T-helper 2 cell treated with Interferon-gamma antibody and Interleukin-4, amounts not matched to agents 5 μg/mL and 100 μg/mL, for 36 hours (primary cell): ENCODE results near the gene LRSAM1.

Experiments used
- DNase-seq: peaks from one replicate; pipeline ENCODE4 v3.0.0; 2021; ENCODE audit warnings: low spot score
- H3K27ac Mint-ChIP-seq: one replicate; pipeline ENCODE4 v1.8.0; 2021; ENCODE audit warnings: mild to moderate bottlenecking, mixed read lengths
- H3K27me3 Mint-ChIP-seq: one replicate; pipeline ENCODE4 v1.8.0; 2021; ENCODE audit warnings: low read depth, mixed read lengths
- H3K36me3 Mint-ChIP-seq: one replicate; pipeline ENCODE4 v1.8.0; 2021; ENCODE audit warnings: low read depth, mixed read lengths
- H3K4me1 Mint-ChIP-seq: one replicate; pipeline ENCODE4 v1.8.0; 2021; ENCODE audit warnings: low read depth, mixed read lengths
- H3K4me3 Mint-ChIP-seq: one replicate; pipeline ENCODE4 v1.8.0; 2022; ENCODE audit warnings: mild to moderate bottlenecking, moderate library complexity, mixed read lengths
- H3K9me3 Mint-ChIP-seq: one replicate; pipeline ENCODE4 v1.8.0; 2021; ENCODE audit warnings: mixed read lengths

LRSAM1 gene

DNA sequence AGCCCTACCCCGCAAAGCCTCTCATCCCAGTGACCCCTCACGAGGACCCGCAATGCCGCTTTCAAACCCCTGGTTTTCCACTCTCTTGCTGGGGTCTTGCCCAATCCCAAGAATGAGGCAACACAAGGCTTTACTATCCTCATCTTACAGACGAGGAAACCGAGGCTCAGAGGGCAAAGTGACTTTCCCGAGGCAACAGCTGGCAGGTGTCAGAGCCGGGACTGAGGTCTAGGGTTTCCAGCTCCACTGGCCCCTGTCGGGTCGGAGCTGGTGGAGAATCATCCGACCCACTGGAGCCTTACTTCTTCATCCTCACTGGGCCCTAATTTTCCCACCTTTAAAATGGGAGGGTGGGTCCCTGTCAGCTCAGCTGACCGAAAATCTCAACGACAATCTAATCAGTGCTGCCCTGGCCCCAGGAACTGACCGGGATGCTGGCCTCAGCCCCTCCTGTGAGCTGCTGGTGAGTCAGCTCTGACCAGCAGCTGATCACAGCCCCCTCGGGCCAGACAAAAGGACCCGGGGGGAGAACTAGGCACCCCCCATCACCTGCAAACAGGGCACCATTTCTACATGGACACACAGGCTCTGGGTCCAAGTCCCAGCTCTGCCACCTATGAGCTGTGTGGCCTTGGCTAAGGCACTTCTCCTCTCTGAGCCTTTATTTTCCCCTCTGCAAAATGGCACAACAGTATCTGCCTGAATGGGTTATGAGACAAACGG lies 88.1 kb downstream of the LRSAM1 start:
- no peak for DNase-seq
- H3K4me3 Mint-ChIP-seq, result no peak overlapping the region
- no peak overlapping the region for H3K27ac Mint-ChIP-seq
- no peaks in the 10 kb centered on the region for H3K36me3 Mint-ChIP-seq
- H3K27me3 Mint-ChIP-seq, result no peaks in the 10 kb centered on the region
- H3K9me3 Mint-ChIP-seq, result no peaks in the 10 kb centered on the region
- peaks cover 3% of the 10 kb centered on the region for H3K4me1 Mint-ChIP-seq

DNA sequence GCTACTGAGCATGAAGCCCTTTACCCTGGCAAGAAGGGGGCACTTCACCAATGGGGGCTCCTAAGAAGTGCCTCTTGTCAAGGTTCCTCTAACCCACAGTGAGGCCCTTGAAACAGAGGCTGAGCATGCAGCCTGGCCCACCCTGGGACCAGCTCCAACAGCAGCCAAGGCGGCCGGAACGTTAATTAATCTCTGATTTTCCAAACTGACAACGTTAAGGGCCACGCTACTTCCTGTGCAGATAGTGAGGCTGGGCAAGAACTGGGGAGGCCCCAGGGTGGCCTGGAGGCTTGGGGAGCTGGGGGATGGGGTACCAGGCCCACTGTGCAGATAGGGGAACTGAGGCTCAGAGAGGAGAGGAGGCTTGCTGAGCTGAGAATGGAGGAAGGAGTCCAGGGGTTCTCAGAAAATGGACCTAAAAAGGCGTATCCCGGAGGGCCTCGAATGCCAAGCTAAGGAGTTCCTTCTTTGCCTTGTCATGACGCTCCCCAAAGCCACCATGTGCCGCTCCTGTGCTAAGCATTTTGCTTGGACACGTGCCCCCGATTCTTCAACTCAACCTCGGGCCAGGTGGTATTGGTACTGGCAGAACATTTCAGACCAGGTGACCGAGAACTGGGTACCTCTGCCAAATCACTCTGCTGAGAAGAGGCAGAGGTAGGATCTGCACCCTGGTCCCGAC lies 88.8 kb downstream of the LRSAM1 start:
- Mint-ChIP-seq H3K27me3 (no peaks in the 10 kb centered on the region), H3K4me3 (no peak overlapping the region), H3K36me3 (no peaks in the 10 kb centered on the region), H3K27ac (no peak overlapping the region), H3K4me1 (peaks cover 3% of the 10 kb centered on the region), H3K9me3 (no peaks in the 10 kb centered on the region)
- no peak for DNase-seq

DNA sequence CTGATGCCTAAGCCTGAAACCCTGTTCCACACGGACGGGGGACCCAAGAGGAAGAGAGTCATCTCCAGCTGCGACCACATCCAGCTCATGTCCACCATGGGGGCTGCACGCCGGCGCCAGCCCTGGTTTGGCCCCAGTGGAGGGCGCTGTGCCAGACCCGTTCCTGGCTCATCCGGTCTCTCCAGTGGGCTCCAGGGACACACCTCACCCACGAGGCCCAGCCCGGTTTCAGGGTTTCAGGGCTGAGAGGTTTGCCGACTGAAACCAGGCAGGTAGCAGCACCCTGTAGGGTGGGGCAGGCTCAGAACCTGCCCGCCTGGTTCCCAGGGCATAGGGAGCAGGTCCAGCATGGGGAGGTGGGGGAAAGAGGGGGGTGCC lies 89.3 kb downstream of the LRSAM1 start:
- Mint-ChIP-seq H3K4me3 (no peak overlapping the region), H3K27me3 (no peaks in the 10 kb centered on the region), H3K27ac (no peak overlapping the region), H3K9me3 (no peaks in the 10 kb centered on the region), H3K36me3 (no peaks in the 10 kb centered on the region), H3K4me1 (peaks cover 3% of the 10 kb centered on the region)
- no peak for DNase-seq

DNA sequence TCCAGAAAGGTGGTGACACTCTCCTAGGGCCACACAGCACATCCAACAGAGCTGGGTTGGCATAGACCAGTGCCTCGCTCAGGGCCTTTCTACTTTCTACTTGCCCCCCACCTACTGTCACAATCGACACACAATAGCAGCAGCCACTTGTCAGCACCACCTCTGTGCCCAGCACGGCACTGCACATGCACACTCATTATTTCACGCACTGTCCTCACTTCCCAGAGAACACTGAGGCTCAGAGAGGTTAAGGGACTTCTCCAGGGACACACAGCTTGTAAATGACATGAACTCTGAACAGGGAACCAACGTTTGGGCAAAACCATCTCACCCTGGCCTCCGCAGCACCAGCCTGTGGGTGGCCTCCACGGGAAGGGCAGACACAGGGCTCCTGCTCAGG lies 89.9 kb downstream of the LRSAM1 start:
- DNase-seq, result no peak
- Mint-ChIP-seq H3K36me3 (no peaks in the 10 kb centered on the region), H3K9me3 (no peaks in the 10 kb centered on the region), H3K4me1 (peaks cover 5% of the 10 kb centered on the region), H3K4me3 (no peak overlapping the region), H3K27ac (no peak overlapping the region), H3K27me3 (no peaks in the 10 kb centered on the region)

DNA sequence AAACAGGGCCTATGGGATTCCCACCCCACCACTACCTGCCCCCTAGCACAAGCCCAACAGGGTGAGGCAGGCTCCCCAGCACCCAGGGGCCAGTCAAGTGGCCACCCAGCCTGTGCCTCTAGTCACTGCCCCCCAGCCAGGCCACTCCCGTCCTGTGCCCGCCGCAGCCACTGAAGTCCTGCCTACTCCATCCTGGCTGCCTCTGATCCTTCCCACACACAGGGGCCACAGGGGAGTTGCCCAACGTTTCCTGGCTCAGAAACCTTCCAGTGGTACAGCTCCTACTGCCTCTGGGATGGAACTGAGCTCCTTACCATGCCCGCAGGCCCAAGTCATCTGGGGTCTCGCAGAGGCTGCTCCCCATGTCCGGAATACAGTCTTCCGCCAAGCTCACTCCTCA lies 90.6 kb downstream of the LRSAM1 start:
- no peaks in the 10 kb centered on the region for H3K9me3 Mint-ChIP-seq
- peaks cover 5% of the 10 kb centered on the region for H3K4me1 Mint-ChIP-seq
- H3K27ac Mint-ChIP-seq, result no peak overlapping the region
- no peak for DNase-seq
- no peaks in the 10 kb centered on the region for H3K27me3 Mint-ChIP-seq
- H3K4me3 Mint-ChIP-seq, result no peak overlapping the region
- H3K36me3 Mint-ChIP-seq, result no peaks in the 10 kb centered on the region

DNA sequence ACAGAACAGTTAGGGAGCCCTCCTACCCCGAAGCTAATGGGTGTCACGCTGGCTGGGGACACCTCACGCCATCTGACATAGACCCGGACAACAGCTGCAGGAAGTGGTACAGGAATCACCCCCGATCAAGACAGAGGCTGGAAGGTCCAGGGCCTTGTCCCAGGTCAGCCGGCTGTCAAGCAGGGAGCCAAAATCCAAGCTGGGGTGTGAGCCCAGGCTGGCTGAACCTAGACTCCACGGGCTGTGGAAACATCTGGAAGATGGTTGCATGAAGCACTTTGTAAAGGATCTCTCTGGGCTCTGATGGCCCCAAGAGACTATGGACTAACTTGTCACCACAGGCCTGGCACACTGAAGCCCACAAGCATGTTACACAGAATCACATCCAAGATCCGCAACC lies 91.9 kb downstream of the LRSAM1 start:
- Mint-ChIP-seq H3K36me3 (no peaks in the 10 kb centered on the region), H3K4me3 (no peak overlapping the region)

DNA sequence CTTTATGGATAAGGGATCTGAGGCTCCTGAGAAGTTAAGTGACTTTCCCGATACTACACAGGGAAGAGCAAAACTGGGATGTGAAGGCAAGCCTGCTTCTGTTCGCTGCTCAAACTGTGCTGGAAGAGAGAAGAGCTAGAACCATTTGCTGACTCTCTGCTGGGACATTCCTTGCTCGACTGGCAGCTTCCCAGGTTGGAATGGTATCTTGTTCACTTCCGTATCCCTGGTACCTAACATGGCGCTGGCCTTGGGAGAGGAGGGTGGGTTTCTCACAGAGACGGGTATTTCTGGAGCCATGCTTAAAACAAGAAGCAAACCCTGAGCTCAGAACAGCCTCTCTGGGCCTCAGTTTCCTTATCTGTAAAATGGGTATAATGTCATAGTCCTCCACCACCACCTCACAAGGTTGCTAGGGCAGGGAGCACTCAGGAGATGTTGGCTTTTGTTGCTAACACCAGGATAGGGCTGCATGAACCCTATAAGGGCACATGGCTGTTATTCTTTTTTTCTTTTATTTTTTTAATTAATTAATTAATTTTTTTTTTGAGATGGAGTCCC lies 92.7 kb downstream of the LRSAM1 start:
- Mint-ChIP-seq H3K4me1 (peaks cover 7% of the 10 kb centered on the region), H3K36me3 (no peaks in the 10 kb centered on the region), H3K9me3 (no peaks in the 10 kb centered on the region), H3K27me3 (no peaks in the 10 kb centered on the region), H3K4me3 (no peak overlapping the region), H3K27ac (no peak overlapping the region)
- no peak for DNase-seq

More for the DNA sequence above, 91.9 kb downstream of the LRSAM1 start:
- DNase-seq, result no peak
- peaks cover 5% of the 10 kb centered on the region for H3K4me1 Mint-ChIP-seq
- no peaks in the 10 kb centered on the region for H3K9me3 Mint-ChIP-seq
- no peaks in the 10 kb centered on the region for H3K27me3 Mint-ChIP-seq
- no peak overlapping the region for H3K27ac Mint-ChIP-seq

DNA sequence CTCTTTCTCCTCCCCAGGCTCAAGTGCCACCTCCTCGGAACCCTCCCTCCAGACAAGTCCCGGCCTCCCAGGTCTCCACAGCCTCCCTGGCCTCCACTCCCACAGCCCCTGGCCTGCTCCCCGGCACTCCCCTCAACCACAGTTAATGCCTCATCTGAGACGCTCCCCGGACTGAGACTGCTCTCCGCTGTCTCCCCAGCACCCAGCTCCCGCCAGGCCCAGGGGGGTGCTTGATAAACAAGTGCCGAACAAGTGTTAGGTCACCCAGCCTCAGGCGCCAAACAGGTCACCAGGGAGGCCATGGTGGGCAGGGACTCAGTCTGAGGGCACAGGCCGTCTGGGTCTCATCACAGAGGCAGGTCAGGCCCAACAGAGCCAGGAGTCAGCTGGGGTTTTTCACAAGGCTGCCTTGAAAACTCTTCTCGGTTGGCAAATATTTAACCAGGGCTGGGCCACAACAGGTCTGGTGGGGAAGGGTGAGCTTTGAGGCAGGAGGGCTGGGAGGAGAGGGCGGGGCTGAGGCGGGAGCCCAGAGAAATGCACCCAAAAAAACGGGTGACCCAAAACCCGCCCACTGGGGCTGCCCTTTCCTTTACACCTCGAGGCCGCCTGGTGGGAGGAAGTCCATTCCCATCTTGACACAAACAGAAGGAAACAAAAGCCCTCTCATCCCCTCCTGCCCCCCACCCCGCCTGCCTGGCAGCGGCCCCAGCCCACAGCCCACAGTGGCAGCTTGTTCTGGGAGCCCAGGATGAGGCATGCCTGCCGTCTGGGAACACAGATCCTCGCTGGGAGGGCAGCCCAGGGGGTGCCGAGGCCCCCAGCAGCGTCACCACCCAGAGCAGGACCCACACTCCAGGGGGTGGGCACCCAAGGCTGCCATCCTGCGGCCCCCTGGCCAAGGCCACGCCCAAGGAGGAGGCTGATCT lies 94.2 kb downstream of the LRSAM1 start:
- DNase-seq, result no peak
- Mint-ChIP-seq H3K36me3 (no peaks in the 10 kb centered on the region), H3K27me3 (no peaks in the 10 kb centered on the region), H3K4me3 (no peak overlapping the region), H3K27ac (no peak overlapping the region), H3K4me1 (peaks cover 9% of the 10 kb centered on the region), H3K9me3 (no peaks in the 10 kb centered on the region)

DNA sequence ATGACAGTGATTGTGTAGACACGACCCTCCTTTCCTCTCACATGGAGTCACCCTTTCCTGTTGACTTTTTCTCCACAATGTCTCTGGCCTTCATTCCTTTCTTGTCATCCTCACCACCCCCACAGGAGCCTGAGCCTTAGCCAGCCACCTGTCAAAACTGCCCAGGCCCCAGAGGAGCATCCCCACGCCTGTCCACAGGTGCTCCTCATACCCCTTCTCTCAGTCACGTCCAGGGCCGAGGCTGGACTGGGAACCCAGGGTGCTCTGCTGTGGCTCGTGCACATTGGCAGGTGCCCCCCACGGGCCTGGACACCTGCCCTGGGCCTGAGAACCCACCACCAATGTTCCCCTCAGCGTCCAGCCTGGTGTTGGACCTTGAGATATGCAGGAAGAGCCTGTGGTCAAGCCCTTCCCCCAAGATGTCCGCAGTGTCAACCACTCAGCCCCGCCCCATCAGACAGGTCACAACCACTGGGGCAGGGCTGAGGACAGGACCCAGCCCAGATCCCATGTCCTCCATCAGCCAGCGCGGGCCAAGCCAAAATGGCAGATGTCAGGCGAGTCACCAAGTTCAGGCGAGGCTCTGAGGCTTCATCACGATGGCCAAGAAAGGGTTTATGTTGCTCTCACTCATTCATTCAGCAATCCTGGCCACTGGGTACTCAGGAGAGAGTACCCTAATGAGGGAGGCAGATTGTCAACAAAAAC lies 95.0 kb downstream of the LRSAM1 start:
- no peaks in the 10 kb centered on the region for H3K9me3 Mint-ChIP-seq
- no peaks in the 10 kb centered on the region for H3K36me3 Mint-ChIP-seq
- H3K27ac Mint-ChIP-seq, result peak overlapping the region; percentile 28
- peaks cover 9% of the 10 kb centered on the region for H3K4me1 Mint-ChIP-seq
- no peak for DNase-seq
- no peaks in the 10 kb centered on the region for H3K27me3 Mint-ChIP-seq
- H3K4me3 Mint-ChIP-seq, result no peak overlapping the region

DNA sequence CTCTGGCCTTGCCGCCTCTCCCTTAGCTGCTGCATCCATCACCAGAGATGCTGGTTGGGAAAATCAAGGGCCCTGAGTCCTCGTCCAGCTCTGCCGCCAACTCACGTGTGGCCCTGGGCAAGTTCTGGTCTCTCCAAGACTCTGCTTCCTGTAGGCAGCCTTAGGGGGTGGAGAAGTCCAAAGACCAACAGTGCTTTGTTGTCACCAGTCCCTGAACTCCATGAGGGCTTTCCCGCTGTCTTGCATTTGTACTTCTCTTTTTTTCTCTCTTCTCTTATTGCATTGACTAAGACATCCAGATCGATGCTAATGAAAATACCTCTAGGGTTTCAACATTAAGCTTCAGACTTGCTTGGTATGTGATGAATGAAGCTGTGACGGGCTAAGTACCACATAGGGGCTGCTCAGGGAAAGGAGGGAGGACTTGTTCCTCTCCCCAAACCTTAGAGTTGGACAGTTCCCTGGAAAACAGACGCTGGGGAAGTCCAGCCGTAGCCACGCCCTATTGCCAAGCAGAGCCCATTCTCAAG lies 97.1 kb downstream of the LRSAM1 start:
- Mint-ChIP-seq H3K4me3 (no peak overlapping the region), H3K4me1 (peaks cover 10% of the 10 kb centered on the region), H3K9me3 (no peaks in the 10 kb centered on the region), H3K36me3 (no peaks in the 10 kb centered on the region), H3K27me3 (no peaks in the 10 kb centered on the region), H3K27ac (no peak overlapping the region)
- DNase-seq, result no peak

DNA sequence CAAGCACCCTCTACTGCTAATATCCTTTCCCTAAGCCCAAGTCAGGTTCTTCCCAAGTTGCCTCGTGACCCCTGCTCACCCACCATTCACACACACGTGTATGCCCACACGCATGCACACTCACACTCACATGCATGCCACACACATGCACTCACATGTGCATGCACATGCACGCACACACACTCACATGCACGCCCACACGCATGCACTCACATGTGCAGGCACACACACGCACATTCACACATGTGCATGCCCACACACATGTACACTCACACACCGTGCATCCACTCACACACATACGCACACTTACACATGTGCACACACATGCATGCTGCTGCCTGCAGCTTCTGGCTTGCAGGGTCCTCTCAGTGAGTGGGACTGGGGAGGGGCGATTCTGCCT lies 97.9 kb downstream of the LRSAM1 start:
- no peak overlapping the region for H3K27ac Mint-ChIP-seq

DNA sequence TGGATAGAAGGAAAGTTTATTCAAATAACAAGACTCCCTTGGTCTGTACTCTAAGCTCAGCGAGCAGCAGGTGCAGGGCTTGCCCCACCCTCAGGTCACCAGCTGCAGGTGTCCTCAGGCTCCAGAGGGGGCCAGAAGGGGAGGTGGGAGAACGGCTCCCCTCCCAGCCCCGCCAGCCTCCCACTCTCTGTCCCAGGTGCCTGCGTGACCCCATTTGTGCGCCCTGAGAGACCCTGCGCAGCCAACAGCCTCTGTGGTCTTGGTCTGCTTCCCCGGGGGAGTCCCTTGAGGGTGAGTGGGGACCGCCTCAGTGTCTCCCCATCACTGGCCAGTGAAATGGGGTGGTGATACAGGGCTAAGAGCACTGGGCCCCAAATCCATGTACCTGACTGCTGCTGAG lies 98.4 kb downstream of the LRSAM1 start:
- Mint-ChIP-seq H3K27ac (no peak overlapping the region), H3K36me3 (peaks cover 4% of the 10 kb centered on the region), H3K27me3 (no peaks in the 10 kb centered on the region), H3K4me1 (peaks cover 14% of the 10 kb centered on the region), H3K4me3 (no peak overlapping the region), H3K9me3 (no peaks in the 10 kb centered on the region)
- DNase-seq, result no peak

More for the DNA sequence above, 97.9 kb downstream of the LRSAM1 start:
- Mint-ChIP-seq H3K4me1 (peaks cover 12% of the 10 kb centered on the region), H3K4me3 (no peak overlapping the region), H3K9me3 (no peaks in the 10 kb centered on the region), H3K36me3 (peaks cover 4% of the 10 kb centered on the region), H3K27me3 (no peaks in the 10 kb centered on the region)
- no peak for DNase-seq

DNA sequence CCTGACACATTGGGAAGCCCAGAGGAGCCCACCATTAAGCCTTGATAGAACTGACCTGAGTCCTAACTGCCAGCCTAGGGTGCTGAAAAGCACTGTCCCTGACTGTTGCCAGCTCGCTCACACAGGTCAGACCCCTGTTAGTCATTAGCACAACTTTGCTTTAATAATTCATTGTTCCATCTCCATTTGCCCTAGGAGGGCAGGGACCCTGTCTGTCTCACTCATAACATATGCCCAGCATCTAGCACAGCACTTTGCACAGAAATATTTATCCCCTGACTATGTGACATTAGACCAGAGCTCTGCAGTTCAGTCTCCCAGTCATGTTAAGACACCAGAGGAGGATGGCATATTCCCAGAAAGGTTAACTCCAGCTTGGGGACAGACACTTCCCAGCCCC lies 99.0 kb downstream of the LRSAM1 start:
- Mint-ChIP-seq H3K27ac (no peak overlapping the region), H3K9me3 (no peaks in the 10 kb centered on the region), H3K4me1 (peaks cover 19% of the 10 kb centered on the region), H3K36me3 (peaks cover 4% of the 10 kb centered on the region), H3K4me3 (no peak overlapping the region), H3K27me3 (no peaks in the 10 kb centered on the region)
- DNase-seq, result no peak
